ENCODE results near the gene SPSB2.

DNA sequence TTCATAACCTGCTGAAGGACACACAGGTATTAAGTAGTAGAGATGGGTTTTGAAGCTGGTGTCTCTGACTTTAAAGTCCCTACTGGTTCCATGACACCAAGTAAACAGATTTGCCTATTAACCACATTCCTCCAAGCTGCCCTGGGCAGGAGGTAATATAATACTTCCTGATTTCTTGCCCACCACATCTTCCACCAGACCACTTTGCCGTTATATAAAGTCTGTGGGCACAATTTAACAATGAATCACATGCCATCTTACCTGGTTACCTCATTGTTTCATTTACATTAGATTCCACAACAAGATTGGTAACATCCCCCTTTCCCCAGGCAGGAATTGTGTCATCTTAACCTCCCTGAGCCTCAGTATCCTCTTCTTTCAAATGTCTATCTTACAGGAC lies 30.6 kb upstream of the SPSB2 start:
- TF ChIP-seq, protein P1, sequence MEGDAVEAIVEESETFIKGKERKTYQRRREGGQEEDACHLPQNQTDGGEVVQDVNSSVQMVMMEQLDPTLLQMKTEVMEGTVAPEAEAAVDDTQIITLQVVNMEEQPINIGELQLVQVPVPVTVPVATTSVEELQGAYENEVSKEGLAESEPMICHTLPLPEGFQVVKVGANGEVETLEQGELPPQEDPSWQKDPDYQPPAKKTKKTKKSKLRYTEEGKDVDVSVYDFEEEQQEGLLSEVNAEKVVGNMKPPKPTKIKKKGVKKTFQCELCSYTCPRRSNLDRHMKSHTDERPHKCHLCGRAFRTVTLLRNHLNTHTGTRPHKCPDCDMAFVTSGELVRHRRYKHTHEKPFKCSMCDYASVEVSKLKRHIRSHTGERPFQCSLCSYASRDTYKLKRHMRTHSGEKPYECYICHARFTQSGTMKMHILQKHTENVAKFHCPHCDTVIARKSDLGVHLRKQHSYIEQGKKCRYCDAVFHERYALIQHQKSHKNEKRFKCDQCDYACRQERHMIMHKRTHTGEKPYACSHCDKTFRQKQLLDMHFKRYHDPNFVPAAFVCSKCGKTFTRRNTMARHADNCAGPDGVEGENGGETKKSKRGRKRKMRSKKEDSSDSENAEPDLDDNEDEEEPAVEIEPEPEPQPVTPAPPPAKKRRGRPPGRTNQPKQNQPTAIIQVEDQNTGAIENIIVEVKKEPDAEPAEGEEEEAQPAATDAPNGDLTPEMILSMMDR (IDR thresholded peaks at IDR 0.05; ENCODE audit: poor library complexity, severe bottlenecking): no peak
- no peak for TF ChIP-seq POLR2AphosphoS5 (IDR thresholded peaks at IDR 0.05)
- no peak for TF ChIP-seq EP300 (conservative IDR thresholded peaks at IDR 0.05; ENCODE audit: poor library complexity, severe bottlenecking)
- no peak for TF ChIP-seq SMC3 (conservative IDR thresholded peaks at IDR 0.05; ENCODE audit: poor library complexity)
- no peak for TF ChIP-seq TAF1 (IDR thresholded peaks at IDR 0.05; ENCODE audit: low read depth)
